Activated T-cell treated with anti-CD3 and anti-CD28 coated beads for 48 hours (primary cell): Measurements from ENCODE around the gene SRGAP2C.
"Not testable (repeated sequence)": the region's sequence is repeated elsewhere in the genome, so short reads cannot be mapped to it uniquely, and the experiment has no call there.

Experiments
- DNase-seq: peaks from one replicate; pipeline ENCODE4 v3.0.0-alpha.2; 2020; ENCODE audit warnings: low read depth

SRGAP2C gene

DNA sequence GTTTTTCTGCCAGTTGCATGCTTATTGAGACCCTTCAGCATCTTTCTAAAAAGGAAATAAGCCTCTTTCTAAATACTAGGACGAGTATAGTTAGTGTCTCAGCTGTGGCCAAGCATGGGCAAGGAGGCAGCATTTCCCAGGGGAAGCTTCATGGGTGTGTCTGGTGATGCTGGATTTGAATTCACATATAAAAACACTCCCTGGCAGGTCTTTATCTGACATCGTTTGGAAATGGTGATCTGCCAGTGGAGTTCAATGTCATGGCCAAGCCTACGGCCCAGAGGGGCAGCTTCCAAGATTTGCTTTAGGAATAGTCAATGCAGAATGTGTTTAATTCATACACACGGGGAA is 94.7 kb downstream of the SRGAP2C start:
- DNase-seq, result not testable (repeated sequence)

DNA sequence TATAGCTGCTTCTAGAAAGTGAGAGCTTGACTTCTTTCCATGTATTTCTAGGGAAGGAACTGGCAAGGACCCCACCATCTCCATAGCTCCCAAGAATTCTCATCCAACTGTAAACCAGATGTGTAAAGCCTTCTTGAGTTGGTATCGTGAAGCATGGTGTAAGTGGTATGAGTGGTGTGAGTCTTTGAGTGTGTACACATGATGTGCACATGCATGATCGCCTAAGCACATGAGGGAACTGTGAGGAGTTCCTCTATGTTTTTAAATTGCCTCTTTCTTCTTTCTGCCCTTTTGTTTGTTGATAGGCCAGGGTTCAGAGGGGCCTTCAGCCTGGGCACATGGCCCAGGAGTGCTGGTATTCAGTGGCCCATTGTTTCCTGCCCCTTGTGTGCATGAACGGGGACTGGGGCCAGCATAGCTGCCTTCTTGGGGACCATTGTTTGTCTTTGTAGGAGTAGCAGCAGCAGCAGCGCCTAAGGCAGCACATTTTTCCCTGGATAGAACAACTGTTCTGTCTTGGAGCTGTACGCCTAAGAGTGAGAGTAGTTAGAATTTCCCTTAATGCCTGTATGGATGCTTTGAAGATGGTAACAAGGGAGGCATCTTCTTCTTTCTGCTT is 96.0 kb downstream of the SRGAP2C start:
- not testable (repeated sequence) for DNase-seq

DNA sequence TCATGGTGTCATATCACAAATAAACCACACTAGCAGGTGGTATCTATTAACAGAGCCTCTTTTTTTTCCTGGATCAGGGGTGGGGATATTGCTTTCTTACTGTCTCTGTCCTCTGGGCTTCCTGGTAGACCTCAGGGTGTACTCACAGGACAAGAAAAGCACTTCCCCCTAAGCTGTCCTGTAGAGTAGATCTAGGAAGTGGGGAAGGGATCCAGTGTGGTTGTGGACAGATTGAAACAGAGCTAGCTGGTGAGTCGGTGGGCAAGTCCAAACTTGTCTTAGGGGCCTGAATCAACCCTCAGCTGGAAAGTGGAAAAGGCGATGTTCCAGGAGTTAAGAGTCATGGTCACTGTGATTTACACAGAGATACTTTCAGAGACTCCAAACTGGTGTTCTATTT is 96.7 kb downstream of the SRGAP2C start:
- DNase-seq, result not testable (repeated sequence)

DNA sequence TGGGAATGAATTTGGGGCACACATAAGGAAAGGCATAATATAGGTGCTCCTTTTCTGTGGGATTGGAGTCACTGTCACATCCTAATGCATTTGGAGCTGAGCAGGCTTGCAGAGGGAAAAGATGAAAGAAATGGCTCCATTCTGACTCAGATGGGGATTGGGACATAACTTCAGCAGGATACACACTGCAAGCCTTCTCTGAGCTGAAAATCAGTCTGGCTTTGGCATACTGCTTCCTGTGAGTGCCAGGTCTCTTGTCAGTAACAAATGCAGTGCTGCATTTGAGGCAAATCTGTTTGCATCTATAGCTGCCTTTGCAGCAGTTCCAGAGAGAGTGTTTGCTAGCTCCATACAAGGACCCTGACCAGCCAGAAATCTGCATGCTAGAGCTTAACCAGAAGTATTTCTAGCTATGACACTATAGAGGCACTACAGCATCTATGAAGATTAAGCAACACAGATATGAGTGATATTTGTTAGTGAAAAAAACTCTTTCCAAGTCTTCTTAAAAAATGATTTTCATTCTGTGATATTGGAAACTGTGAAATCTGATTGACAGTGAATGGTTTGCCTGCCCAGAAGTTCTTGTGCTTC is 98.9 kb downstream of the SRGAP2C start:
- DNase-seq, result not testable (repeated sequence)

DNA sequence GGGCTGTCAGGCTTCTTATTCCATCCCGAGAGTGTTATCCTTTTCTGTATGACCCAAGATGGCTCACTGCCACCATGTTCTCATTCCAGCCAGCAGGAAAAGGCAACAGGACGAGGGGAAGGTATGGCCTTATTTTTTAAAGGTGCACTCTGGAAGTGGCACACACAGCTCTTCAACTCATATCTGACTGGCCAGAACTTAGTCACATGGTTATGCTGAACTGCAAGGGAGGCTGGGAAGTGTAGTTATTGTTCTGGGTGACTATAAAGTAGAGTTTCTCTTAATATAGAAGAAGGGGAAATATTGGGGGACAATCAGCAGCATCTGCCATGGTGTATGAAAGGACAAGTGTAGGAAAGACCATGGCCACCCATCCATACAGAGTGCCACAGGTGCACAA is 107.8 kb downstream of the SRGAP2C start:
- DNase-seq, result not testable (repeated sequence)

DNA sequence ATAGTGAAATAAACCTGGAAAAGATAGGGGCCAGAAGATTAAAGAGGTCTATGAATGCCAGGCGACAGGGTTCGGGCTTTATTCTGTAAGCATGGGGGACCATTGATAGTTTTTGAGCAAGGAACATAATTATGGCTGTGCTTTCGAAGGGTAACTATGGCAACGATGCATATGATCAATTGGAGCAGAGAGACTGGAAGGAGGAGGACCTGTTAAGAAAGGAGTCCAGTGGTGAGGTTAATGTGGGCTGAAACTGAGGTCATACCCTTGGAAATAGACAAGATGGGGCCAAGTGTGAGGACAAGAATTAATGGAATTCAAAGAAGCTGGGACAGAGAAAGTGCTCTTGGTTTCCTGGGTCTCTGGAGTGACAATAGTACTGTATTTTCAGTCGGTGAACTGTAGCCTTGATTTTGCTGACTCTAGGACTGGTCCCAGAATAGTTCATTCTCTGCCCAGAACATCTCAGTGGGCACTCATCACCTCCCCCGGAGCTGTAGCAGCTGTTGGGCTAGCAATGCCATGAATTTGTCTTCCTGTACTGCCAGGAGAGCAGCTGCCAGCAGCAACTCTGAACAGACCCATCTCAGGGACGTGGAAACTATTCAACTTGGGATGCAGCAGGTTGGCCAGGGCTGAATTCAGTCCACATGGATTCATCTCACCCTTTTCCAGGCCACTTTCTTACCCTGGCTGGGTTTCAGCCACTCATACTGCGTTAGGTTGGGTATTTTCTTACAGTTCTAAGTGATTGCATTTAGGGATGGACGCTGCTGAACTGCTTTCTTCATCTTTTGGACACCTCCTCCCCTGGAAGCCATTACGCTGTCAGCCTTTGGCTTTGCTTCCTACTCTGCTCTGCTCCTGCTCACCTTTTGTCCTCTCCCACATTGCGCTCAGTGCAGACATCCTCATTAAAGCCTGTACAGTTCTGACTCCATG is 108.8 kb downstream of the SRGAP2C start:
- not testable (repeated sequence) for DNase-seq

DNA sequence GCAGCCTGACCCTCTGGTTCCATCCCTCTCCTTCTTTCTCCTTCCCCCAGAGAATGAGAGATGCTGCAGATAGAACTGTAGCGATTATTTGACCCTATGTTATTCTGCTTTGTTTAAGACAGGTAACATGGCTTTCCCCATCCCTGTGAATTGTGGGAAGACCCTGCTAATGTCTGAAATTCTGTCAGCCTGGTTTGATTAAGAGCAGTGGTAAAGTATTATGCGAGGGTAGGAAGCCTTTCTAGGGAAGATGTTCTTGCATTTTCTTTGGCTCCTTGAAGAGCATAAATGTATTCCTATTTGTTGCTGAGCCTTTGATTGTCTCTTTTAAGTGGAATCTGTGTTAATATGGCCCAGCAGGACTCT is 109.4 kb downstream of the SRGAP2C start:
- not testable (repeated sequence) for DNase-seq

DNA sequence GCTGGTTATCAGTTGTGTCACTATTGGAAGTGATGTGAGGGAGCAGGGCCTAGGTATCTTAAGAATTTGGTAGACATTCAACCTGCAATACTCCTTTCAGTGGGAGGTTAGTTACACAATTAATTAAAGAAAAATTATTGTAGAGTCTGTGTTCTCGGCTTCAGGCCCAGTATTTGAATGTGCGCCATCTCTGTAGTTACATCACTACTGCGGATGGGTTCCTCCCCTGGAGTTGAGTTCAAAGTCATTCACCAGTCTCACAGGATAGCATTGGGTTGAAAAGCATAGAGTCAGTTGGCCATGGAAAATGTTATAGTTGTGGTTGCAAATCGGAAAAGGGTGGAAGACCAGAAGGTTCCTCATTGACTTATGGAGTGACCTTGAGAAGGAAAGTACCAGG is 111.8 kb downstream of the SRGAP2C start:
- DNase-seq, result not testable (repeated sequence)

DNA sequence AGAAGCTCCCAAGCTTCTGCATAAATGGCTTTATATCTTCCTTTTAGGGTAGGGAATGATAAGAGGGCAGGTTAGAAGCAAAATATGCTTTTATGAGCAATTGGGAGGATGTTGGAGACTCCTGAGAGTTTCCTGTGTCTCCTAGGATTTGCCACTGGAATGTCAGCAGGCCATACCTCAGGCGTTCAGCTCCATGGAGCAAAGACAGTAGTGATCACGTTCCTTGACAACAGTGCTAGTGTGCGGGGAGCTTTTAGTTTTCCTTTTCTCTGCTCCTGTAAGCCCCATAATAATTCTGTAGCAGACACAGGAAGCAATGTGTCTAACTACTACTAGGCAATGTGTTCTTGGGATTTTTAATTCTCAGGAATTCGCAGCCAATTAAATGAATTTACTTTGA is 113.8 kb downstream of the SRGAP2C start:
- DNase-seq, result not testable (repeated sequence)

DNA sequence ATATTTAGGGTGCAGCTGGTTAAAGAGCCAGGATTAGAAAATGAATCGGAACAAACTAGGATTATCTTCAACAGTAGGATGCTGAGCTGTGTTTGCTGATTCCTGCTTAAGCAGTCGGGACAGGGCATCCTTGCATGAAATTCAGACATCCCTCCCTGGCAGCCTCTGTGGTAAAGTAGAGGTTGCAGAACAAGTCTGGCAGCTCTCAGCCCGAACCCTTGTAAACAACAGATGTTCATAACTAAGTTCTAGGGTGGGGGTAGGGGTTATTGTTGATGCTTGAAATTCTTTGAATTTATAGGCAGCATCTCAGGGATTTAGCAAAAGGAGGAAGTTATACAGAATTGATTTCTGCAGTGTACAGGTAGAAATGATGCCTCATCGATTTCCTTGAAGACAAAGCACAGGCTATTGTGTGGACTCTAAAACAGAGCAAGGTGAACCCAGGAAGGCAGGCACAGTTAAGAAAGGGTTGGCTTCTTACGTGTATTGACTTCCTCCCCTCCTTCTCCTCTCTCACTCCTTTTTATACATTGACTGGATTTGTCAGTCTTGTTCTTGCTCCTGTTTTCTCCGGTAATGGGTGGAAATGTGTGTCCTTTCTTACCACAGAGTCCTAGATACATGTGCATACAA is 114.9 kb downstream of the SRGAP2C start:
- DNase-seq, result not testable (repeated sequence)

DNA sequence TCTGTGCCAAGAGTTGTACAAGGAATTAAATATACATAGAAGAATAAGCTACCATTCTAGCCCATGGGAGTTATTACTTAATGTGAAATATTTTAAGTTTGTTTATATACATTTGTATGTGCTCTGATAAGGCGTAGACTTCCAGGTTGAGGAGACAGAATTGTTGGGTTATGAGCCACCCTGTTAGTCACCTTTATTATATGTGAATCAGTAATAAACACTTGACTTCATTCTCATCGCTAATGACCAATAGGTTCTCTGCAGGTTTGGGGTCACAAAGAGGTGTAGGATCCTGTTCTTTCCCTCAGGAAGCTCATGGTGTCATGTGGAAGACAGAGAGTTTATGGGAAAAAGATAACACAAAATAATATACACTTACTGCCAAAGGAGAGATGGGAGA is 117.1 kb downstream of the SRGAP2C start:
- DNase-seq, result not testable (repeated sequence)

DNA sequence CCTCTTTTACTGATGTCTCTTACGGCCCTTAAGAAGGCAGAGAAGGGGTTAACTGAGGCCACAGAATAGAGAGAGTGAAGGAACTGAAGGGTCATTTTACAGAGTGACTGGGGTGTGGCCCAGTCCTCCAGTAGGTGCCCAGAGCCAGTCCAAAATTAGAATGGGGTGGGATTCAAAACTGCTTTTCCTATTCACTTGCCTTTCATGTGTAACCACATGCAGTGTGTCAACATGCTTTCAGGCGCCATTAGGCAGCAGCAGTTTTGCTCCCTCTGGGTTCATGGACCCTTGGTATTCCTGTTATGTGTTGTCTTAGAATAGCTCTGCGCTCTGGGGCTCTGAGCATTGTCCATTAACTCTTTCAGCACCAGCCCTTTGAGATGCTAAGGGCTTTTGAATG is 123.0 kb downstream of the SRGAP2C start:
- DNase-seq, result not testable (repeated sequence)

DNA sequence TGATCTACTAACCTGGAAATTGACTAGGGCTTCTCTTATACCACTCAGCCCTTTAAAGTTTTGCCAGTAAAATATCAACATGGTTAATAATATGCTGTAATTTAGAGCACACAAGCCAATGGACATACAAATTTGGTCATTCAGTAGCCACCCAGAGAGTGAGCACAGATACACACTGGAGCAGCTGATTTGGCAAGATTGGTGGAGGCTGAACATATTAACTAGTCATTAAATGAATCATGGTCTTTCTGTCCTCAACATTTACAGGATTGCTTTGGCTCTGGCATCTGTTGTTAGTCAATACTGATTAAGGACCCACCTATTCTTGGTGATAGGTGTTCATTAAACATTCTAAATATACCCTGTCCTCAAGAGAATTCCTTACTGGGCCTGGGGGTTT is 130.7 kb downstream of the SRGAP2C start:
- not testable (repeated sequence) for DNase-seq

DNA sequence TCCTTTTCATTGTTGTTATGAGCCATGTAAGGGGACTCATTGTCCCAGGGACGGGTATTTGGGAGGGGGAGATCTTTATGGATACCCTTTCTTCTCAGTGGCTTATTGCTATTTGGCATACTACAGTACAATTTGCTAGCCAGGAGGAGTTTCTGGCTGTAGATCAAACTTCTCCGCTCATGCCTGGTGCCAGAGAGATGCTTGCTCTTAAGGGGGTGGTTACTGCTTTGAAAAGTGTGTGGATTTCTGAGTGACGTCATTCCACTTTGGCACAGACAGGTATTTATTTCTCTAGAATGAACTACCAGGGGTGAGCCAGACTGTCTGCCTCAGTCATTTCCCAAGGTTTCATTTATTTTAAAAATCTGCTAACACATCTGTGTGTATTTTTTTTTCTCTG is 131.3 kb downstream of the SRGAP2C start:
- not testable (repeated sequence) for DNase-seq

DNA sequence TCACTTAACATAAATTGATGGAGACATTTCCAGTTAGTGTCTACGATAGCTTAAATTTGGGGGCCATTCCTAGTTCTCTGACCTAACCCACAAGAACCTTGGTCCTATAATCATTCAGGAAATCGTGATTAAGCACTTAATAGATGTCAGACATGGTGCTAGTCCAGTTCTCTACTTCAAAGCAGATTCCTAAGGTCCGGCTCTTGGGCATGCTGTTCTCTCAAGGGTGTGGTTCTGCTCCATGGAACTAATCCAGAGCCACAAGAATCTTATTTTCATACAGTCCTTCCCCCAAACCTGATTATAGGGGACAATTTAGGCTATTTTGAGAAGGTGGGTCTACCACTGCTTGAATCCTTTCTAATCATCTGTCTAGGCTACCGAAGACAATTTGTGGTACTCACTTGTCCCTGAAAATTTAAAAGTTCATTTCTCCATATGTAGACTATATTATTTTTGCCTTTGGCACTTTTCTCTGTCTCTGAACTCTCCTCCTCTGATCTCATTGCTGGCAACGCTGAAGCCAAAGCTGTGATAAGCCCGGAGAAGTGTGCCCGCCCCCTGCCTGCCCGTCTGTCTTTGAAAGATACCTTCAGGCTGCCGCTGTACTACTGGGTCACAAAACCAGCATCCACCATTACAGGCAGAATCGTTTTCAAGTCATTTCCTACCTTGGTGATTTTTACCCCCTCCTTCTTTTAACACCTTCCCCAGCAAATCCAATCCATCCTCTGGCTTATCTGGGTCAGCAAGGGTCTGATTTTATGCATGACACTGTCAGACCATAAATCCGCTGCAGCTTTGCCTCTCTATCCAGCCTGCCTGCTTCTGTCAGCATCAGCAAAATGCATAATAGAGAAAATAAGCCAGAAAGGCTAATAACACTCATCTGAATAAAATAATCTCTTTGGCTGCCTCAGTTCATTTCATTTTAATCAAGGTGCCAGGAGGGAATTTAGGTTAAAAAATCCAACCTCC is 133.0 kb downstream of the SRGAP2C start:
- not testable (repeated sequence) for DNase-seq

DNA sequence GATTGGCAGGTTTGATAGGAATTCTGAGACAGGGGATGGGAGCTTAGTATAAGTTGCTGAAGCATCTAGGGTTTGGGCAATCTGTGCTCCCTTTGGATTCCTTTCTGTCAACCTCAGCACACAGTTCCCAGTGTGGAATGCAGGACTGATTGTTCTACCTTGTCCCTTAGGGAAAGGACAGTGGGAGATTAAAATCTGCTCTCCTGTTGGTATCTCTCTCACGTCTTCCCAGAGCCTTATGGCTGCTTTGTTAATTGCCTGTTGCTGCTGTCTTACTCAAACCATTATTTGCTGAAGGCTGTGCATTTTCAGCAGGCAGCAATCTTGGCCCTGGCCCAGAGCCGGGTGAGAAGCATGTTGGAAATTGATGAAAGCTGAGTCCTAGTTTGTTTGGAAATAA is 133.9 kb downstream of the SRGAP2C start:
- not testable (repeated sequence) for DNase-seq

DNA sequence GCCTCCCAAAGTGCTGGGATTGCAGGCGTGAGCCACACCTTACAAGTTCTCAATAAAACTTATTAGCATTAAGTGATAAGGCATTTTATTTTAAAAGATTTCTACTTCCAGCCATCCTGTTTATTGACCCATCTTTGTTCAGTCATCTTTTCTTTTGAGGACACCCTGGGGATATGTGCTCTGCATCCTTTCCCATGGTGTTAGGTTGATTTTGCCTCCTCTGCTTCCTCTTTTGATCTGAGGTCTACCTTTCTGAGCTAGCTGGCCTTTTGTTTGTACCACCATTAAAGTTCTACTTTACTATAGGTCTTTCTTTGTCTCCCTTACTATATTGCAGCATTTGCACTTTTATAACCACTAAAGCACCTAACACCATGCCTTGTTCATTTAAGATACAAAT is 136.9 kb downstream of the SRGAP2C start:
- DNase-seq, result not testable (repeated sequence)

DNA sequence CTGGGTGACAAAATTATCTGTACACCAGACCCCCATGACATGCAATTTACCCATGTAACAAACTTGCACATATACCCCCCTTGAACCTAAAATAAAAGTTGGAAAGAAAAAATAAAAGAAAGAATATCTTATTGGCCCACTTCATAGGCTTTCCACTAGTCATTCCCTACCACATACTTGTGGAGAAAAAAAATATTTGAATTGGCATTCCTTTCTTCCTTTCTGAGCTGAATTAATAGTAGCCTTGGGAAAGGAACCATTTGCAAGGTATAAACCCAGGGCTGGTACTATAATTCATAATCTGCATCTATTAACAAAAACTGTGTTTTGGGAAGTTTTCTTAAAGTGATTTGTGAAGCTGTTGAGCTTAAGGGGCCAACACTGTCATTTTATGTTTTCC is 140.0 kb downstream of the SRGAP2C start:
- not testable (repeated sequence) for DNase-seq

DNA sequence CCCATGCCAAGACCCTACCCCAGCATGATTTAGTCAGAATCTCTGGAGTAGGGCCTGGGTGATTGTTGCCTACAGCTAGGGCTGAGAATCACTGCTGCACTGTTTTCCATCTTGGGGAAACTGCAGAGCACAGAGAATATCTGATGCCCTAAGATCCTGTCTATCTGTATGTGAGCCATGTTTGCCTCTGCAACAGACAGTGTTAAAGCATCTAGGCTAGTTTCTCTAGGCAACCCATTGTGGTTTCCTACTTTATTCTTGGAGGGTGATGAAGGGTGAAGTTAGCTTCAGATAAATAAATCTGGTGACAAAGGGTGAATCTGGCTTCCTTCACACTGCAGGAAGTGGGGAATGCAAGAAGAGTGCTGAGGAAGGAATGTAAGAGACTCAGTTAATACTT is 147.4 kb downstream of the SRGAP2C start:
- not testable (repeated sequence) for DNase-seq

DNA sequence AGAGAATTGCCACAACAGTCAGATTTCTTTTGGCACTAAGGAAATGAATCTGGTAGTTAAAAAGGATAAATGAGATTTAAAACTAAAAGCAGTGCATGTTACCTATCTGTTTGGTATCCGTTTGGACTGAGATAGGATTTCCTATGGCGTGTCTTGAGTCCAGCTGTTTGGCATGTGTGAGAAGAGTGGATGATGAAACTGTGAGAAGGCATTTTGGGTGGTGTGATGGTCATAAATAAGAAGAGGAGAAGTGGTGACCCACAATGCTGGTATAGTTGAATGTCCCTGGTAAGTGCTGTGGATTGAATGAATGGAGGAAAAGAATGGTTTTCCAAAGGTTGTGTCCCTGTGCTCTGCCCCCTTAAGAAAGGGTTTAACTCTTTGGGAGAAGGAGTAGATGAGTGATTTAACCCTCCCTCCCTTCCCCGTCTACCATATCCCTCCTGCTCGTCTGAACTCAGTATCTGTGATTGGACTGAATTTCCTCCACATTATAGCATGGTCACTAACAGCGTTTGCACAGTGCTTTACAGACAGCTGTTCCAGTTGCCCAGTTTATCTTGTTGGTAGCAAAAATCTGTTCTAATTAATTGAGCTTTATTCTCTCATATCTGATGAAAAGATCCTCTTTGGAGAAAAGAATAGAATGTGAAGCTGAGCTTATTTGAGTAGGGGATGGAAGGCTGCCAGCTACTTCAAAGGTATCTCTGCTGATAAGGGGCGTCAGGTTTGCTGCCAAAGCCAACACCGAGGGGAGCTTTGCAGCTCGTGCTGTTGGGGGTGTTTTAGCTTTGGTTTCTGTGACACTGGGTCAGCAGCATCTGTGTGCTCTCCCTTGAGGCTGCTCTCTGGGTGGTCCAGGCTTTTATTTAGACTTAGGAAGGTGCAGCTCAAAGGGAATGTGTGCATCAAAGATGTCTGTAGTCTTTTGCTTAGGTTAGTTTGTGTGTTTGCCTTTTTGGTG is 148.1 kb downstream of the SRGAP2C start:
- DNase-seq, result not testable (repeated sequence)
